Neural cell (in vitro differentiated cells): ENCODE data around the gene APP.

Experiments
- EP300 ChIP-seq: fragments of 450-650 bp; conservative IDR thresholded peaks from 2 replicates; pipeline ENCODE4 v1.6.1; 2014; ENCODE audit warnings: antibody characterized with exemption, mild to moderate bottlenecking, moderate library complexity; ENCODE audit not compliant: poor library complexity, severe bottlenecking
- EZH2 ChIP-seq: fragments of 200-600, 300-800 bp; shearing (Covaris generic), sonication (generic); IDR thresholded peaks from 2 replicates; pipeline ENCODE4 v1.6.1; 2014; ENCODE audit warnings: antibody characterized with exemption, low read length, borderline replicate concordance, mild to moderate bottlenecking; ENCODE audit not compliant: insufficient read depth, poor library complexity, severe bottlenecking
- MXI1 ChIP-seq: fragments of 450-650 bp; conservative IDR thresholded peaks from 2 replicates; pipeline ENCODE4 v1.6.1; 2014; ENCODE audit warnings: antibody characterized with exemption, mild to moderate bottlenecking; ENCODE audit not compliant: poor library complexity, severe bottlenecking
- POLR2AphosphoS5 ChIP-seq: IDR thresholded peaks from 2 replicates; pipeline ENCODE4 v1.6.1; 2012
- SMC3 ChIP-seq: fragments of 450-650 bp; conservative IDR thresholded peaks from 2 replicates; pipeline ENCODE4 v1.6.1; 2014; ENCODE audit warnings: antibody characterized with exemption, mild to moderate bottlenecking, moderate library complexity; ENCODE audit not compliant: poor library complexity
- TF ChIP-seq, protein P1 (sequence below): fragments of 450-650 bp; IDR thresholded peaks from 2 replicates; pipeline ENCODE4 v1.5.1; 2014; ENCODE audit warnings: antibody characterized with exemption, mild to moderate bottlenecking, moderate library complexity; ENCODE audit not compliant: poor library complexity, severe bottlenecking
- TF ChIP-seq, protein P2 (sequence below): IDR thresholded peaks from 2 replicates; pipeline ENCODE4 v1.6.1; 2012; ENCODE audit warnings: borderline replicate concordance

GRCh38 chr21:25964015-25964414 lies 206.6 kb downstream of the APP start:
- TF ChIP-seq, protein P1, sequence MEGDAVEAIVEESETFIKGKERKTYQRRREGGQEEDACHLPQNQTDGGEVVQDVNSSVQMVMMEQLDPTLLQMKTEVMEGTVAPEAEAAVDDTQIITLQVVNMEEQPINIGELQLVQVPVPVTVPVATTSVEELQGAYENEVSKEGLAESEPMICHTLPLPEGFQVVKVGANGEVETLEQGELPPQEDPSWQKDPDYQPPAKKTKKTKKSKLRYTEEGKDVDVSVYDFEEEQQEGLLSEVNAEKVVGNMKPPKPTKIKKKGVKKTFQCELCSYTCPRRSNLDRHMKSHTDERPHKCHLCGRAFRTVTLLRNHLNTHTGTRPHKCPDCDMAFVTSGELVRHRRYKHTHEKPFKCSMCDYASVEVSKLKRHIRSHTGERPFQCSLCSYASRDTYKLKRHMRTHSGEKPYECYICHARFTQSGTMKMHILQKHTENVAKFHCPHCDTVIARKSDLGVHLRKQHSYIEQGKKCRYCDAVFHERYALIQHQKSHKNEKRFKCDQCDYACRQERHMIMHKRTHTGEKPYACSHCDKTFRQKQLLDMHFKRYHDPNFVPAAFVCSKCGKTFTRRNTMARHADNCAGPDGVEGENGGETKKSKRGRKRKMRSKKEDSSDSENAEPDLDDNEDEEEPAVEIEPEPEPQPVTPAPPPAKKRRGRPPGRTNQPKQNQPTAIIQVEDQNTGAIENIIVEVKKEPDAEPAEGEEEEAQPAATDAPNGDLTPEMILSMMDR: no peak
- TF ChIP-seq EP300: no peak
- no peak for TF ChIP-seq POLR2AphosphoS5
- no peak for TF ChIP-seq SMC3
- no peak for TF ChIP-seq EZH2
- TF ChIP-seq MXI1: no peak
- TF ChIP-seq, protein P2, sequence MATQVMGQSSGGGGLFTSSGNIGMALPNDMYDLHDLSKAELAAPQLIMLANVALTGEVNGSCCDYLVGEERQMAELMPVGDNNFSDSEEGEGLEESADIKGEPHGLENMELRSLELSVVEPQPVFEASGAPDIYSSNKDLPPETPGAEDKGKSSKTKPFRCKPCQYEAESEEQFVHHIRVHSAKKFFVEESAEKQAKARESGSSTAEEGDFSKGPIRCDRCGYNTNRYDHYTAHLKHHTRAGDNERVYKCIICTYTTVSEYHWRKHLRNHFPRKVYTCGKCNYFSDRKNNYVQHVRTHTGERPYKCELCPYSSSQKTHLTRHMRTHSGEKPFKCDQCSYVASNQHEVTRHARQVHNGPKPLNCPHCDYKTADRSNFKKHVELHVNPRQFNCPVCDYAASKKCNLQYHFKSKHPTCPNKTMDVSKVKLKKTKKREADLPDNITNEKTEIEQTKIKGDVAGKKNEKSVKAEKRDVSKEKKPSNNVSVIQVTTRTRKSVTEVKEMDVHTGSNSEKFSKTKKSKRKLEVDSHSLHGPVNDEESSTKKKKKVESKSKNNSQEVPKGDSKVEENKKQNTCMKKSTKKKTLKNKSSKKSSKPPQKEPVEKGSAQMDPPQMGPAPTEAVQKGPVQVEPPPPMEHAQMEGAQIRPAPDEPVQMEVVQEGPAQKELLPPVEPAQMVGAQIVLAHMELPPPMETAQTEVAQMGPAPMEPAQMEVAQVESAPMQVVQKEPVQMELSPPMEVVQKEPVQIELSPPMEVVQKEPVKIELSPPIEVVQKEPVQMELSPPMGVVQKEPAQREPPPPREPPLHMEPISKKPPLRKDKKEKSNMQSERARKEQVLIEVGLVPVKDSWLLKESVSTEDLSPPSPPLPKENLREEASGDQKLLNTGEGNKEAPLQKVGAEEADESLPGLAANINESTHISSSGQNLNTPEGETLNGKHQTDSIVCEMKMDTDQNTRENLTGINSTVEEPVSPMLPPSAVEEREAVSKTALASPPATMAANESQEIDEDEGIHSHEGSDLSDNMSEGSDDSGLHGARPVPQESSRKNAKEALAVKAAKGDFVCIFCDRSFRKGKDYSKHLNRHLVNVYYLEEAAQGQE: no peak
